DMS 273 (cell line): Measurements from ENCODE around the gene MEIOC.
"Not testable (repeated sequence)": the region's sequence is repeated elsewhere in the genome, so short reads cannot be mapped to it uniquely, and the experiment has no call there.

Source experiments
- DNase-seq: peaks from one replicate; lab custom pipeline; 2025; ENCODE audit not compliant: unreplicated experiment; lab: John Stamatoyannopoulos, UW

The MEIOC gene

GRCh38 chr17:44700288-44700687 is 44.0 kb downstream of the MEIOC start:
- DNase-seq = not testable (repeated sequence)

GRCh38 chr17:44707755-44708400 is 51.6 kb downstream of the MEIOC start:
- peak; percentile 40 for DNase-seq

GRCh38 chr17:44708401-44709263 is 52.4 kb downstream of the MEIOC start, which contains the start of gene DBF4B:
Gene DBF4B, plus strand, starts transcription at chr17:44708665. Its CDS starts 156 bp downstream, at chr17:44708821.
- peak; percentile 95 for DNase-seq

DNA sequence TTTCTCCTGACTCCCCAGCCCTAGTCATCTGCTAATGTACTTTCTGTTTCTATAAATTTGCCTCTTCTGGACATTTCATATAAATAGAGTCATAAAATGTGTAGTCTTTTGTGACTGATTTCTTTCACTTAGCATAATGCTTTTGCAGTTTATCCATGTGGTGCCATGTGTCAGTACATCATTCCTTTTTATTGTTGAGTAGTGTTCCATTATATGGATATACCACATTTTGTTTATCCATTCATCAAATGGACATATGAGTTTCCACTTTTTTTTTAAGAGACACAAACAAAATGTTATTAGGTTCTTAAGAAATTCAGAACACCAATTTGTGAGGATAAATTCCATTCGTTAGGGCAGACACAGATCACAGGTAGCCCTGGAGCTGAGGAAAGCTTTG is 63.2 kb downstream of the MEIOC start:
- DNase-seq = no peak

- no peak for DNase-seq
Measured at GRCh38 chr17:44722254-44722653, 66.0 kb downstream of the MEIOC start.
